Measurements from ENCODE around the gene ZNF33A.
A peak's percentile ranks its signal among the peaks of the same experiment; 100 is the strongest.
"Not testable (repeated sequence)": the region's sequence is repeated elsewhere in the genome, so short reads cannot be mapped to it uniquely, and the experiment has no call there.

Gene ZNF33A

GRCh38 chr10:38045129-38045528, 34.7 kb downstream of the ZNF33A start:
- no peak for DNase-seq (ENCODE audit: low spot score)

GRCh38 chr10:38047666-38048065, 37.2 kb downstream of the ZNF33A start:
- DNase-seq (ENCODE audit: low spot score) = peak; percentile 39

GRCh38 chr10:38050212-38050611, 39.7 kb downstream of the ZNF33A start:
- no peak for DNase-seq (ENCODE audit: low spot score)

GRCh38 chr10:38054361-38054797, 43.9 kb downstream of the ZNF33A start:
- no peak for DNase-seq (ENCODE audit: low spot score)

- not testable (repeated sequence) for DNase-seq (ENCODE audit: low spot score)
These were observed 44.9 kb downstream of the ZNF33A start for GRCh38 chr10:38055274-38055894.

GRCh38 chr10:38069663-38070062, 59.2 kb downstream of the ZNF33A start:
- not testable (repeated sequence) for DNase-seq (ENCODE audit: low spot score)

GRCh38 chr10:38070501-38070900, 60.0 kb downstream of the ZNF33A start:
- no peak for DNase-seq (ENCODE audit: low spot score)

GRCh38 chr10:38072552-38072951, 62.1 kb downstream of the ZNF33A start:
- DNase-seq (ENCODE audit: low spot score) = no peak

GRCh38 chr10:38076687-38077086, 66.2 kb downstream of the ZNF33A start:
- DNase-seq (ENCODE audit: low spot score) = no peak

GRCh38 chr10:38093318-38093717, 82.8 kb downstream of the ZNF33A start:
- DNase-seq (ENCODE audit: low spot score) = not testable (repeated sequence)

- DNase-seq (ENCODE audit: low spot score) = no peak
These were observed 83.3 kb downstream of the ZNF33A start for GRCh38 chr10:38093816-38094157.

- peak; percentile 92 for DNase-seq (ENCODE audit: low spot score)
These were observed 83.9 kb downstream of the ZNF33A start, which contains the start of gene ZNF37A for GRCh38 chr10:38094158-38094926. Gene ZNF37A (plus strand): TSS chr10:38094337. CDS start chr10:38096618, 2,281 bp downstream.

GRCh38 chr10:38094927-38095574, 84.6 kb downstream of the ZNF33A start:
- DNase-seq (ENCODE audit: low spot score) = no peak

GRCh38 chr10:38102880-38103279, 92.4 kb downstream of the ZNF33A start:
- DNase-seq (ENCODE audit: low spot score) = no peak

- no peak for DNase-seq (ENCODE audit: low spot score)
These were observed 93.3 kb downstream of the ZNF33A start for GRCh38 chr10:38103756-38104155.

- DNase-seq (ENCODE audit: low spot score) = no peak
These were observed 101.7 kb downstream of the ZNF33A start for GRCh38 chr10:38112159-38112558.

Data from activated CD4-positive, alpha-beta T cell treated with anti-CD3 and anti-CD28 coated beads, Interleukin-2, Interleukin-4, amounts not matched to agents 100 ng/mL and 50 ng/mL, durations not matched to agents 16 hours and 8 hours (primary cell).